ENCODE data around the gene HNRNPA3. TPM values are rescaled to one million over a fixed set of nuclear protein-coding genes. Genes with fewer than 3 reads are reported as not detected.

Gene HNRNPA3
- total RNA-seq, 1 experiment from 2014 or later: 179 TPM

GRCh38 chr2:177261116-177262060 lies 48.8 kb downstream of the HNRNPA3 start:
- intact Hi-C loops (cut with micrococcal nuclease): loop anchor here (2.0 kb wide), 1 partner anchor 155 kb away; no protein-coding TSS in a partner anchor
- Mint-ChIP-seq H3K4me1 (ENCODE audit: insufficient read depth, unreplicated experiment) (peaks cover 15% of the 10 kb centered on the region), H3K27ac (ENCODE audit: low read depth, unreplicated experiment) (peak overlapping the region; percentile 90), H3K9me3 (ENCODE audit: unreplicated experiment) (no peaks in the 10 kb centered on the region), H3K36me3 (ENCODE audit: insufficient read depth, unreplicated experiment) (peaks cover 23% of the 10 kb centered on the region), H3K4me3 (ENCODE audit: unreplicated experiment) (peak overlapping the region; percentile 89), H3K27me3 (ENCODE audit: insufficient read depth, unreplicated experiment) (no peaks in the 10 kb centered on the region)
- ChIA-PET POLR2A (interaction anchor here (0.6 to 9.7 kb wide), 26 partner anchors 8 to 157 kb away, joined by 3 to 198 read pairs (median 8); partner anchors contain the start of gene HNRNPA3), CTCF (interaction anchor here (0.7 to 4.7 kb wide), 12 partner anchors 9 to 338 kb away, joined by 3 to 23 read pairs (median 4); no protein-coding TSS in a partner anchor)
- TF ChIP-seq CTCF (IDR thresholded peaks at IDR 0.05; ENCODE audit: unreplicated experiment): no peak
- no peak for DNase-seq (ENCODE audit: unreplicated experiment)
- BruUV-seq (replicated peaks): no TSS peak

GRCh38 chr2:177262092-177262491 lies 49.5 kb downstream of the HNRNPA3 start:
- TF ChIP-seq CTCF (IDR thresholded peaks at IDR 0.05; ENCODE audit: unreplicated experiment): no peak
- Mint-ChIP-seq H3K4me1 (ENCODE audit: insufficient read depth, unreplicated experiment) (peaks cover 22% of the 10 kb centered on the region), H3K27ac (ENCODE audit: low read depth, unreplicated experiment) (peak overlapping the region; percentile 90), H3K9me3 (ENCODE audit: unreplicated experiment) (no peaks in the 10 kb centered on the region), H3K4me3 (ENCODE audit: unreplicated experiment) (peak overlapping the region; percentile 89), H3K36me3 (ENCODE audit: insufficient read depth, unreplicated experiment) (peaks cover 16% of the 10 kb centered on the region), H3K27me3 (ENCODE audit: insufficient read depth, unreplicated experiment) (no peaks in the 10 kb centered on the region)
- DNase-seq (ENCODE audit: unreplicated experiment): no peak
- CTCF ChIA-PET: interaction anchor here (0.6 to 4.7 kb wide), 12 partner anchors 7 to 98 kb away, joined by 3 to 29 read pairs (median 4); no protein-coding TSS in a partner anchor
- no TSS peak for BruUV-seq (replicated peaks)
- POLR2A ChIA-PET: interaction anchor here (0.6 to 9.7 kb wide), 24 partner anchors 11 to 598 kb away, joined by 3 to 198 read pairs (median 26); partner anchors contain the start of gene HNRNPA3
- intact Hi-C loops (cut with micrococcal nuclease): loop anchor here (2.0 kb wide), 1 partner anchor 155 kb away; no protein-coding TSS in a partner anchor

- Mint-ChIP-seq H3K27ac (ENCODE audit: low read depth, unreplicated experiment) (peak overlapping the region; percentile 90), H3K36me3 (ENCODE audit: insufficient read depth, unreplicated experiment) (peaks cover 9% of the 10 kb centered on the region), H3K4me1 (ENCODE audit: insufficient read depth, unreplicated experiment) (peaks cover 28% of the 10 kb centered on the region), H3K9me3 (ENCODE audit: unreplicated experiment) (no peaks in the 10 kb centered on the region), H3K27me3 (ENCODE audit: insufficient read depth, unreplicated experiment) (no peaks in the 10 kb centered on the region), H3K4me3 (ENCODE audit: unreplicated experiment) (peak overlapping the region; percentile 89)
- TSS peak; percentile 44 for BruUV-seq (replicated peaks)
- no peak for TF ChIP-seq CTCF (IDR thresholded peaks at IDR 0.05; ENCODE audit: unreplicated experiment)
- no peak for DNase-seq (ENCODE audit: unreplicated experiment)
- intact Hi-C loops (cut with micrococcal nuclease): loop anchor here (1.0 to 2.0 kb wide), 8 partner anchors 11 to 154 kb away; no protein-coding TSS in a partner anchor
- CTCF ChIA-PET: interaction anchor here (0.7 to 5.2 kb wide), 23 partner anchors 8 to 163 kb away, joined by 3 to 43 read pairs (median 10); no protein-coding TSS in a partner anchor
- POLR2A ChIA-PET: interaction anchor here (0.6 to 9.7 kb wide), 39 partner anchors 10 to 597 kb away, joined by 3 to 198 read pairs (median 22); partner anchors contain the start of genes AGPS and HNRNPA3
These were observed 50.4 kb downstream of the HNRNPA3 start for GRCh38 chr2:177262958-177263450.

Data from MCF 10A (cell line).